HEK293 (cell line): ENCODE results near the gene PLPP1.

ENCODE experiments used
- CTCF ChIA-PET: fragments of 350-600 bp; formaldehyde crosslinking; extraction: SDS; loops from one replicate; lab custom pipeline; 2021; ENCODE audit warnings: antibody characterized with exemption; lab: Yijun Ruan, JAX
- POLR2A ChIA-PET: fragments of 300-600 bp; formaldehyde crosslinking; extraction: SDS; loops from one replicate; lab custom pipeline; 2020; ENCODE audit warnings: antibody characterized with exemption, inconsistent platforms; lab: Yijun Ruan, JAX
- H3K27ac ChIP-seq: fragments of 200-500 bp; sonication (Bioruptor generic); 2 replicates; pipeline ENCODE4 v1.5.1; 2014; ENCODE audit warnings: low read depth, low read length, control low read depth, inconsistent platforms; ENCODE audit errors: extremely low read depth
- H3K36me3 ChIP-seq, 2 experiments: fragments of 200-500 bp in 1 of 2; sonication (Bioruptor generic) in 1 of 2; 1 replicate in 1 of 2; 2 replicates in 1 of 2; pipeline ENCODE4 v1.5.1; 2014 to 2017; ENCODE audit warnings: inconsistent platforms in 2 of 2, low read length in 2 of 2; ENCODE audit not compliant: control insufficient read depth in 2 of 2, insufficient read depth in 1 of 2
- H3K4me1 ChIP-seq: fragments of 200-500 bp; sonication (Bioruptor generic); 2 replicates; pipeline ENCODE4 v1.5.1; 2014; ENCODE audit warnings: mild to moderate bottlenecking, low read length, inconsistent platforms; ENCODE audit not compliant: control insufficient read depth, insufficient read depth
- H3K4me3 ChIP-seq: 2 replicates; pipeline ENCODE4 v1.5.1; 2011; ENCODE audit warnings: low read depth, mild to moderate bottlenecking, control low read depth, low read length, moderate library complexity
- H3K9me3 ChIP-seq: fragments of 200-500 bp; sonication (Bioruptor generic); 2 replicates; pipeline ENCODE4 v1.5.1; 2014; ENCODE audit warnings: low read depth, low read length, inconsistent platforms; ENCODE audit not compliant: control insufficient read depth, insufficient read depth
- GLIS1 ChIP-seq: fragments of 450-650 bp; formaldehyde crosslinking; IDR thresholded peaks from 2 replicates; pipeline ENCODE4 v1.5.1; 2016; ENCODE audit warnings: missing biosample characterization, missing genetic modification characterization
- KLF10 ChIP-seq: fragments of 450-650 bp; IDR thresholded peaks from 2 replicates; pipeline ENCODE4 v1.5.1; 2018; ENCODE audit warnings: missing biosample characterization, mild to moderate bottlenecking, missing genetic modification characterization
- PATZ1 ChIP-seq: fragments of 450-650 bp; formaldehyde crosslinking; IDR thresholded peaks from 2 replicates; pipeline ENCODE4 v1.5.1; 2016; ENCODE audit warnings: missing biosample characterization, missing genetic modification characterization
- ZBTB17 ChIP-seq: fragments of 450-650 bp; formaldehyde crosslinking; IDR thresholded peaks from 2 replicates; pipeline ENCODE4 v1.5.1; 2016; ENCODE audit warnings: missing biosample characterization, missing genetic modification characterization
- ZBTB6 ChIP-seq: fragments of 450-650 bp; formaldehyde crosslinking; IDR thresholded peaks from 2 replicates; pipeline ENCODE4 v1.5.1; 2017; ENCODE audit warnings: missing biosample characterization, missing genetic modification characterization
- ZFHX2 ChIP-seq: fragments of 450-650 bp; formaldehyde crosslinking; conservative IDR thresholded peaks from 2 replicates; pipeline ENCODE4 v1.5.1; 2016; ENCODE audit warnings: missing biosample characterization, missing genetic modification characterization
- ZFP3 ChIP-seq: fragments of 450-650 bp; formaldehyde crosslinking; IDR thresholded peaks from 2 replicates; pipeline ENCODE4 v1.5.1; 2016; ENCODE audit warnings: low read depth, missing biosample characterization, missing genetic modification characterization
- ZNF157 ChIP-seq: fragments of 450-650 bp; formaldehyde crosslinking; IDR thresholded peaks from 2 replicates; pipeline ENCODE4 v1.5.1; 2016; ENCODE audit warnings: missing biosample characterization, missing genetic modification characterization
- ZNF174 ChIP-seq: fragments of 450-650 bp; formaldehyde crosslinking; IDR thresholded peaks from 2 replicates; pipeline ENCODE4 v1.5.0; 2017; ENCODE audit warnings: missing biosample characterization, mild to moderate bottlenecking, missing genetic modification characterization
- ZNF184 ChIP-seq: fragments of 450-650 bp; IDR thresholded peaks from 2 replicates; pipeline ENCODE4 v1.5.1; 2018; ENCODE audit warnings: missing biosample characterization, mild to moderate bottlenecking, missing genetic modification characterization
- ZNF274 ChIP-seq, 2 experiments: fragments of 200-500 bp in 1 of 2; fragments of 450-650 bp in 1 of 2; sonication (Bioruptor generic) in 1 of 2; formaldehyde crosslinking in 1 of 2; IDR thresholded peaks; 2 replicates each; pipeline versions ENCODE4 v1.5.1 to v1.6.1; 2014 to 2016; ENCODE audit warnings: borderline replicate concordance in 1 of 2, inconsistent platforms in 1 of 2, low read length in 1 of 2, missing biosample characterization in 1 of 2, missing genetic modification characterization in 1 of 2
- ZNF366 ChIP-seq: fragments of 450-650 bp; formaldehyde crosslinking; conservative IDR thresholded peaks from 2 replicates; pipeline ENCODE4 v1.5.1; 2016; ENCODE audit warnings: missing biosample characterization, missing genetic modification characterization
- ZNF449 ChIP-seq: fragments of 450-650 bp; formaldehyde crosslinking; IDR thresholded peaks from 2 replicates; pipeline ENCODE4 v1.5.1; 2017; ENCODE audit warnings: missing biosample characterization, mild to moderate bottlenecking, missing genetic modification characterization, moderate library complexity
- ZNF488 ChIP-seq: fragments of 450-650 bp; formaldehyde crosslinking; IDR thresholded peaks from 2 replicates; pipeline ENCODE4 v1.5.1; 2016; ENCODE audit warnings: missing biosample characterization, missing genetic modification characterization
- ZNF521 ChIP-seq: fragments of 450-650 bp; formaldehyde crosslinking; IDR thresholded peaks from 2 replicates; pipeline ENCODE4 v1.5.1; 2017; ENCODE audit warnings: missing biosample characterization, mild to moderate bottlenecking, missing genetic modification characterization
- ZNF530 ChIP-seq: fragments of 450-650 bp; formaldehyde crosslinking; IDR thresholded peaks from 2 replicates; pipeline ENCODE4 v1.5.1; 2016; ENCODE audit warnings: low read depth, missing biosample characterization, missing genetic modification characterization
- ZNF560 ChIP-seq: fragments of 450-650 bp; formaldehyde crosslinking; IDR thresholded peaks from 2 replicates; pipeline ENCODE4 v1.5.1; 2017; ENCODE audit warnings: missing biosample characterization, missing genetic modification characterization, borderline replicate concordance
- ZNF585B ChIP-seq: fragments of 450-650 bp; formaldehyde crosslinking; IDR thresholded peaks from 2 replicates; pipeline ENCODE4 v1.5.1; 2016; ENCODE audit warnings: missing biosample characterization, missing genetic modification characterization
- ZNF596 ChIP-seq: fragments of 450-650 bp; IDR thresholded peaks from 2 replicates; pipeline ENCODE4 v1.5.0; 2018; ENCODE audit warnings: missing biosample characterization, mild to moderate bottlenecking, missing genetic modification characterization, moderate library complexity
- ZNF692 ChIP-seq: fragments of 450-650 bp; formaldehyde crosslinking; IDR thresholded peaks from 2 replicates; pipeline ENCODE4 v1.5.1; 2016; ENCODE audit warnings: missing biosample characterization, missing genetic modification characterization
- TF ChIP-seq, protein P1 (sequence below): fragments of 450-650 bp; formaldehyde crosslinking; IDR thresholded peaks from 2 replicates; pipeline ENCODE4 v1.5.1; 2016; ENCODE audit warnings: missing biosample characterization, missing genetic modification characterization
- TF ChIP-seq, protein P2 (sequence below): IDR thresholded peaks from 2 replicates; pipeline ENCODE4 v1.6.1; 2011; ENCODE audit warnings: mild to moderate bottlenecking, low read depth, low read length, borderline replicate concordance

Gene PLPP1

DNA sequence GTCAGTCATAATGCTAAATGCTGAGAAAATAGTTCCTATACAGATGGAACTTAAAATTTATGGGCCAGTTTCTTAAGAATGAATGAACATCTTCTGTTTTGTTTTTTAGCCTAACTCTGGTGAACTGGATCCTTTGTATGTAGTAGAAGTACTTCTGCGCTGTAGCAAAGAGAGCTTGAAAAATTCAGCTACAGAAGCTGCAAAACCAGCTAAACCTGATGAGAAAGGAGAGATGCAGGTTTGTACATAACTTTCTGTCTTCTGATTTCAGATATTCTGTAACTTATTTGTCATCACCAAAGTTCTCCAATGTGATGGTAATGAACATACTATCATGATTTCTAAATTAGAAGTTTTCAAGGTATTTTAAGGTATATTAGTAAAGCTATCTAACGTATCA is 146.9 kb downstream of the PLPP1 start (continued):
- TF ChIP-seq ZBTB6 (tag by site-specific recombination) (no peak), ZNF596 (tag by site-specific recombination) (no peak), ZFP3 (tag by site-specific recombination) (no peak), ZNF366 (tag by site-specific recombination) (no peak), ZNF274 (IDR thresholded peaks at IDR 0.05; ENCODE audit: low read length) (no peak), ZNF274 (tag by site-specific recombination; IDR thresholded peaks at IDR 0.05; ENCODE audit: borderline replicate concordance) (no peak), KLF10 (tag by site-specific recombination) (no peak)
- TF ChIP-seq, protein P1, sequence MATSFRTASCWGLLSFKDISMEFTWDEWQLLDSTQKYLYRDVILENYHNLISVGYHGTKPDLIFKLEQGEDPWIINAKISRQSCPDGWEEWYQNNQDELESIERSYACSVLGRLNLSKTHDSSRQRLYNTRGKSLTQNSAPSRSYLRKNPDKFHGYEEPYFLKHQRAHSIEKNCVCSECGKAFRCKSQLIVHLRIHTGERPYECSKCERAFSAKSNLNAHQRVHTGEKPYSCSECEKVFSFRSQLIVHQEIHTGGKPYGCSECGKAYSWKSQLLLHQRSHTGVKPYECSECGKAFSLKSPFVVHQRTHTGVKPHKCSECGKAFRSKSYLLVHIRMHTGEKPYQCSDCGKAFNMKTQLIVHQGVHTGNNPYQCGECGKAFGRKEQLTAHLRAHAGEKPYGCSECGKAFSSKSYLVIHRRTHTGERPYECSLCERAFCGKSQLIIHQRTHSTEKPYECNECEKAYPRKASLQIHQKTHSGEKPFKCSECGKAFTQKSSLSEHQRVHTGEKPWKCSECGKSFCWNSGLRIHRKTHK (tag by site-specific recombination): no peak

DNA sequence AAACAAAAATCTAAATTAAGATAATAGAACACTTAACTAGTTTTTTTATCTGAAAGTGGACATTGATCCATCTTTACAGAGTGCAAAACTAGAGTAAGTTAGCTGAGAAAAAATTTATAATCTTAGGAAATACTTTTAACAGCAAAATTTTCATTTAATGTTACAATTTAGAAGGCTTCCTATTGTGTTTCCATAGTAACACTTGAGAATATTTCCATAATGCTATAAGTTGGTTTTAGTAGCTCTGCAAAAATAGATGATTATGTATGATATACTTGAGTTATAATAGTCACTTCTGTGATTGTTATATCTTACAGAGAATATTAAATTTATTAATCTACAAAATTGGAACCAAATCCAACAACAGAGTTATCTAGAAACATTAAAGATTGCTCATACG is 148.4 kb downstream of the PLPP1 start:
- H3K4me1 ChIP-seq: peaks cover 9% of the 10 kb centered on the region
- CTCF ChIA-PET: interaction anchor here (0.6 to 1.8 kb wide), 3 partner anchors 32 to 305 kb away, joined by 3 to 5 read pairs (median 3); no protein-coding TSS in a partner anchor
- peaks cover 18 to 23% of the 10 kb centered on the region in 2 experiments for H3K36me3 ChIP-seq
- H3K27ac ChIP-seq: no peak overlapping the region
- POLR2A ChIA-PET: no interaction called here
- no peak overlapping the region for H3K4me3 ChIP-seq
- H3K9me3 ChIP-seq: no peaks in the 10 kb centered on the region
- no peak for TF ChIP-seq ZNF596 (tag by site-specific recombination)
- TF ChIP-seq ZNF521 (tag by site-specific recombination): no peak
- no peak for TF ChIP-seq ZNF184 (tag by site-specific recombination)
- no peak for TF ChIP-seq ZNF585B (tag by site-specific recombination)
- TF ChIP-seq ZNF157: no peak
- TF ChIP-seq ZNF692 (tag by site-specific recombination): no peak
- TF ChIP-seq, protein P2, sequence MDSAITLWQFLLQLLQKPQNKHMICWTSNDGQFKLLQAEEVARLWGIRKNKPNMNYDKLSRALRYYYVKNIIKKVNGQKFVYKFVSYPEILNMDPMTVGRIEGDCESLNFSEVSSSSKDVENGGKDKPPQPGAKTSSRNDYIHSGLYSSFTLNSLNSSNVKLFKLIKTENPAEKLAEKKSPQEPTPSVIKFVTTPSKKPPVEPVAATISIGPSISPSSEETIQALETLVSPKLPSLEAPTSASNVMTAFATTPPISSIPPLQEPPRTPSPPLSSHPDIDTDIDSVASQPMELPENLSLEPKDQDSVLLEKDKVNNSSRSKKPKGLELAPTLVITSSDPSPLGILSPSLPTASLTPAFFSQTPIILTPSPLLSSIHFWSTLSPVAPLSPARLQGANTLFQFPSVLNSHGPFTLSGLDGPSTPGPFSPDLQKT: no peak
- no peak for TF ChIP-seq ZNF530 (tag by site-specific recombination)
- TF ChIP-seq ZNF174 (tag by site-specific recombination): no peak
- no peak for TF ChIP-seq GLIS1 (tag by site-specific recombination)
- no peak for TF ChIP-seq ZBTB17 (tag by site-specific recombination)
- no peak for TF ChIP-seq ZNF449 (tag by site-specific recombination)
- no peak for TF ChIP-seq ZNF560 (tag by site-specific recombination)
- no peak for TF ChIP-seq ZFHX2 (tag by site-specific recombination)
- no peak for TF ChIP-seq PATZ1 (tag by site-specific recombination)
- TF ChIP-seq ZNF488 (tag by site-specific recombination): no peak
